ENCODE results near the gene NLGN4Y. TPM values are rescaled to one million over a fixed set of nuclear protein-coding genes. Genes with fewer than 3 reads are reported as not detected.

The NLGN4Y gene
- total RNA-seq, 2 donors from 2014 or later: 36.7 TPM; not detected in 1

GRCh38 chrY:14641853-14642252 is 117.5 kb downstream of the NLGN4Y start:
- no peak overlapping the region for H3K4me3 ChIP-seq (ENCODE audit: low read length)
- Mint-ChIP-seq H3K36me3 (ENCODE audit: low read depth) (no peaks in the 10 kb centered on the region), H3K27me3 (ENCODE audit: insufficient read depth) (no peaks in the 10 kb centered on the region), H3K27ac (no peak overlapping the region), H3K4me1 (no peaks in the 10 kb centered on the region), H3K4me3 (no peak overlapping the region), H3K9me3 (no peaks in the 10 kb centered on the region)
- WGBS, 2 experiments (ENCODE audit: insufficient coverage in 1 of 2, insufficient read length in 1 of 2): 100% methylated on average over 1 of the region's 2 CpGs; no CpG with 5 or more reads in 1 of the 2 experiments
- no peaks in the 10 kb centered on the region for H3K9me3 ChIP-seq (ENCODE audit: control insufficient read depth, low read length)
- no peaks in the 10 kb centered on the region for H3K4me1 ChIP-seq (ENCODE audit: control insufficient read depth, insufficient read depth, low read length)
- DNase-seq: no peak
- no peak for TF ChIP-seq CTCF (conservative IDR thresholded peaks at IDR 0.05)
- H3K36me3 ChIP-seq (ENCODE audit: control insufficient read depth, insufficient read depth, low read length): peaks cover 5% of the 10 kb centered on the region
- no peak overlapping the region for H3K27ac ChIP-seq (ENCODE audit: low read depth, low read length)
- no peaks in the 10 kb centered on the region for H3K27me3 ChIP-seq (ENCODE audit: control insufficient read depth, insufficient read depth, low read length, poor library complexity, severe bottlenecking)
- no peak overlapping the region for H3K9ac ChIP-seq (ENCODE audit: extremely low read depth, low read length, poor library complexity, severe bottlenecking)

- Histone ChIP-seq H3K9ac (ENCODE audit: extremely low read depth, low read length, poor library complexity, severe bottlenecking) (no peak overlapping the region), H3K27ac (ENCODE audit: low read depth, low read length) (no peak overlapping the region), H3K36me3 (ENCODE audit: control insufficient read depth, insufficient read depth, low read length) (no peaks in the 10 kb centered on the region), H3K4me3 (ENCODE audit: low read length) (no peak overlapping the region), H3K4me1 (ENCODE audit: control insufficient read depth, insufficient read depth, low read length) (no peaks in the 10 kb centered on the region), H3K9me3 (ENCODE audit: control insufficient read depth, low read length) (no peaks in the 10 kb centered on the region), H3K27me3 (ENCODE audit: control insufficient read depth, insufficient read depth, low read length, poor library complexity, severe bottlenecking) (no peaks in the 10 kb centered on the region)
- Mint-ChIP-seq H3K27ac (no peak overlapping the region), H3K4me3 (no peak overlapping the region), H3K4me1 (no peaks in the 10 kb centered on the region), H3K9me3 (no peaks in the 10 kb centered on the region), H3K36me3 (ENCODE audit: low read depth) (no peaks in the 10 kb centered on the region), H3K27me3 (ENCODE audit: insufficient read depth) (no peaks in the 10 kb centered on the region)
- 92 to 100% methylated on average over 1 to 6 of the region's 6 CpGs for WGBS, 2 experiments (ENCODE audit: insufficient coverage in 1 of 2, insufficient read length in 1 of 2)
- TF ChIP-seq CTCF (conservative IDR thresholded peaks at IDR 0.05): no peak
- no peak for DNase-seq
Observed at GRCh38 chrY:14644157-14644952, 120.0 kb downstream of the NLGN4Y start.

- 100% methylated on average over 1 of the region's 1 CpG; no CpG with 5 or more reads in 1 of the 2 experiments for WGBS, 2 experiments (ENCODE audit: insufficient coverage in 1 of 2, insufficient read length in 1 of 2)
- Histone ChIP-seq H3K9ac (ENCODE audit: extremely low read depth, low read length, poor library complexity, severe bottlenecking) (no peak overlapping the region), H3K9me3 (ENCODE audit: control insufficient read depth, low read length) (peaks cover 4% of the 10 kb centered on the region), H3K4me3 (ENCODE audit: low read length) (no peak overlapping the region), H3K27ac (ENCODE audit: low read depth, low read length) (no peak overlapping the region), H3K4me1 (ENCODE audit: control insufficient read depth, insufficient read depth, low read length) (no peaks in the 10 kb centered on the region), H3K27me3 (ENCODE audit: control insufficient read depth, insufficient read depth, low read length, poor library complexity, severe bottlenecking) (no peaks in the 10 kb centered on the region), H3K36me3 (ENCODE audit: control insufficient read depth, insufficient read depth, low read length) (no peaks in the 10 kb centered on the region)
- no peak for TF ChIP-seq CTCF (conservative IDR thresholded peaks at IDR 0.05)
- Mint-ChIP-seq H3K4me1 (no peaks in the 10 kb centered on the region), H3K27me3 (ENCODE audit: insufficient read depth) (no peaks in the 10 kb centered on the region), H3K27ac (no peak overlapping the region), H3K4me3 (no peak overlapping the region), H3K36me3 (ENCODE audit: low read depth) (no peaks in the 10 kb centered on the region), H3K9me3 (no peaks in the 10 kb centered on the region)
- no peak for DNase-seq
Observed at GRCh38 chrY:14679181-14679580, 154.9 kb downstream of the NLGN4Y start.

Measured in endodermal cell (in vitro differentiated cells).